ENCODE data around the gene POPDC2. TPM values are rescaled to one million over a fixed set of nuclear protein-coding genes. Genes with fewer than 3 reads are reported as not detected.
"Not testable (repeated sequence)": the region's sequence is repeated elsewhere in the genome, so short reads cannot be mapped to it uniquely, and the experiment has no call there.

The POPDC2 gene
- total and polyA plus RNA-seq, 4 experiments from 2014 or later, result 2.0 to 7.4 (median 5.0) TPM

- no peaks in the 10 kb centered on the region for H3K27me3 Mint-ChIP-seq
- no peaks in the 10 kb centered on the region for H3K36me3 Mint-ChIP-seq
- POLR2A ChIA-PET (ENCODE audit: partially characterized antibody), result no interaction called here
- no peaks in the 10 kb centered on the region for H3K36me3 ChIP-seq (ENCODE audit: insufficient read depth, low read length)
- no peaks in the 10 kb centered on the region for H3K27me3 ChIP-seq (ENCODE audit: insufficient read depth, low read length)
- H3K4me3 Mint-ChIP-seq, result no peak overlapping the region
- H3K4me1 Mint-ChIP-seq, result peaks cover 0 to 6% (median 4%) of the 10 kb centered on the region in 4 donors
- intact Hi-C loops (cut with micrococcal nuclease), result no loop called here
- H3K9me3 Mint-ChIP-seq, result no peaks in the 10 kb centered on the region
- no peak overlapping the region for H3K27ac ChIP-seq (ENCODE audit: low read depth, low read length)
- H3K4me1 ChIP-seq (ENCODE audit: insufficient read depth, low read length), result no peaks in the 10 kb centered on the region
- no peaks in the 10 kb centered on the region for H3K9me3 ChIP-seq (ENCODE audit: control insufficient read depth in 1 of 2, low read length in 2 of 2)
- no peak for DNase-seq
- H3K4me3 ChIP-seq (ENCODE audit: low read length in 2 of 2), result no peak overlapping the region
- H3K27ac Mint-ChIP-seq, result peak overlapping the region in 1 of 7 donors; percentile 32
- CTCF ChIA-PET (ENCODE audit: partially characterized antibody), result interaction anchor here (2.0 kb wide), 1 partner anchor 81 kb away, joined by 9 read pairs; no protein-coding TSS in a partner anchor
Measured at GRCh38 chr3:119599558-119600174, 60.7 kb downstream of the POPDC2 start.

DNA sequence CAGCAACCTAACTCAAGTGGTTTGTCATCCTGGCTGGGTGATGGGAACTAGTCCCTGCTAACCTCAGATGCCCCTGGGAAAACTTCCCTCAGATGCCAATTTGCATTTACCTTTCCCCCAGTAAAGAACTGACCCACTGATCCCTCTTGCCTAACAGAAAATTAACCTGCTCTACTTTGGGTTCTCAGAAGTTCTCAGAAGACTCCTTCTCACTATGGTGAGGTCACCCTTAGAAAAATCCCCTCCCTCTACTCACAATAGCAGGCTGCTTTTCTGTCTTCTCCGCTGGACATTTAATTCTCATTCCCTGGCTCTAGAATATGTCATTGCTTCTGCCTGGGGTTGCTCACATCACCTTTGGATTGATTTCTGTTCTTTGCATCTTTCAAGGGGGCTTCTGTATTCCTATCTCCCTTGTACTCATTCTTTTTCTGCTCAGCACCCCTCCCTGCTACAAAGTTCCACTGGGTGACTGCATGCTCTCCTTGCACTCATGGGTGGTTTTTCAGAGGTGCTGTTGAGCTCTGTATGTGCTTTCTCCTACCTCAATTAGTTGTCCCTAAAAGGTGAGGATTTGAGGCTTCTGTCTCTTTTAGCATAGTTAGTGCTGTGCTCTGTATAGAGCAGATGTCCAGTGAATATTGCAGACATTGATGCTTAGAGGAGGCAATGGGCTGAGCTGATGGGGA, 61.8 kb downstream of the POPDC2 start:
- ChIA-PET CTCF (ENCODE audit: partially characterized antibody) (no interaction called here), POLR2A (ENCODE audit: partially characterized antibody) (no interaction called here)
- Mint-ChIP-seq H3K4me1 (peaks cover 0 to 6% (median 4%) of the 10 kb centered on the region in 4 donors), H3K27ac (no peak overlapping the region), H3K27me3 (no peaks in the 10 kb centered on the region), H3K9me3 (no peaks in the 10 kb centered on the region), H3K4me3 (no peak overlapping the region), H3K36me3 (no peaks in the 10 kb centered on the region)
- intact Hi-C loops (cut with micrococcal nuclease), result no loop called here
- Histone ChIP-seq H3K36me3 (ENCODE audit: insufficient read depth, low read length) (no peaks in the 10 kb centered on the region), H3K27me3 (ENCODE audit: insufficient read depth, low read length) (no peaks in the 10 kb centered on the region), H3K4me1 (ENCODE audit: insufficient read depth, low read length) (no peaks in the 10 kb centered on the region), H3K9me3 (ENCODE audit: control insufficient read depth in 1 of 2, low read length in 2 of 2) (no peaks in the 10 kb centered on the region), H3K27ac (ENCODE audit: low read depth, low read length) (no peak overlapping the region), H3K4me3 (ENCODE audit: low read length in 2 of 2) (no peak overlapping the region)
- DNase-seq, result no peak

DNA sequence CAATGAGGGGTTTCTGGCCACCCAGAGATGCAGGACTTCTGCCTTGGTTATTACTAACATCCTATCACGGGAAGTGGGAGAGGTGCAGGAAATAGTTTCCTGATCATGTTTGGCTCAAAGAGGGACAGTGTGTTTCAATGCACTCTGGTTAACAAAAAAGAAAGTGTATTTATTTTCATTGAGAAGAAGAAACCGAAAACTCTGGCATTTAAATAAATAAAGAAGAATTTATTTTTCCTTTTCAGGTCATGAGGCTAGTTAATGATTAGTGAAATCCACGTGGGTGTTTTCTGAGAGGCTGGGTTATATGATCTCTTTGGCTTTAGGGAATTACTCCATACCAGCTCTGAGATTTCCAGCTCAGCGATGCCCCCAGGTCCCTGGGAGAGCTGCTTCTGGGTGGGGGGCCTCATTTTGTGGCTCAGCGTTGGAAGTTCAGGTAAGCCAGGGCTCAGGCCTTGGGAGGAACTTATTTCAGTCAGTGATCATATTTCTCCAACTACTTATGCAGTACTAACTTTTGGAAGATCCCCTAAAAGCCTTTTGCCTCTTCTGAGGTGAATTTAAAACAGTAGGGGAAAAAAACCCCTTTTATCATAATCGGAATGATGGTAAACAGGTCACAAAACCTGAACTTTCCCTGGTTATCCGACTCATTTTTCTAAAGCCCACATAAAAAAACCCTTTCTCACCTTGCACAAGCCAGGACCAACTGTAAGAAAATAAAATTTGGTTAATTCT, 62.7 kb downstream of the POPDC2 start, which contains the start of gene PLA1A:
Gene PLA1A, plus strand, starts transcription at position 338 of the 741 bp plus-strand sequence. Its CDS starts 29 bp downstream, at position 367.
- intact Hi-C loops (cut with micrococcal nuclease), result no loop called here
- ChIA-PET POLR2A (ENCODE audit: partially characterized antibody) (no interaction called here), CTCF (ENCODE audit: partially characterized antibody) (no interaction called here)
- Histone ChIP-seq H3K36me3 (ENCODE audit: insufficient read depth, low read length) (no peaks in the 10 kb centered on the region), H3K27me3 (ENCODE audit: insufficient read depth, low read length) (no peaks in the 10 kb centered on the region), H3K4me3 (ENCODE audit: low read length in 2 of 2) (no peak within 1 kb of the TSS), H3K4me1 (ENCODE audit: insufficient read depth, low read length) (no peaks in the 10 kb centered on the region), H3K27ac (ENCODE audit: low read depth, low read length) (no peak within 1 kb of the TSS), H3K9me3 (ENCODE audit: control insufficient read depth in 1 of 2, low read length in 2 of 2) (no peaks in the 10 kb centered on the region)
- Mint-ChIP-seq H3K4me3 (no peak within 1 kb of the TSS), H3K27ac (no peak within 1 kb of the TSS), H3K36me3 (no peaks in the 10 kb centered on the region), H3K27me3 (no peaks in the 10 kb centered on the region), H3K9me3 (no peaks in the 10 kb centered on the region), H3K4me1 (peaks cover 0 to 6% (median 4%) of the 10 kb centered on the region in 4 donors)
- DNase-seq, result no peak

DNA sequence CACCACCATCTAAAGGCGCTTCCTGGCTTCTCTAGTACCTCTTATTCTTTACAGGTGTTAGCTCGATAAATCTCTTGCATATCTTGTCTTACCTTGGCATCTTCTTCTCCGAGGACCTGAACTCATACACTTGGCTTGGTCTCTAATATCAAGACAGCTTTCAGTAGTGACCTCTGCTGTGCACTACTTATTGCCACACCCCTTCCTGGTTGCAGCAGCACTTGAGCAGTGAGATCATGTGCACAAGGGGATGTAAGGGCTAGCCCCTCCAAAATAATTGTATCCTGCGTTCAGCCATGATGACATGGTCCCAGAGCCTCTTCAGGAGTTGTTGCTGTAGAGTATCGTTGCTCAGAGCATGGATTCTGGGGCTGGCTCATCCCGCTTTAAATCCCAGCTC, 64.0 kb downstream of the POPDC2 start:
- no peaks in the 10 kb centered on the region for H3K36me3 Mint-ChIP-seq
- H3K27me3 ChIP-seq (ENCODE audit: insufficient read depth, low read length), result no peaks in the 10 kb centered on the region
- H3K9me3 Mint-ChIP-seq, result no peaks in the 10 kb centered on the region
- H3K4me3 Mint-ChIP-seq, result no peak overlapping the region
- ChIA-PET CTCF (ENCODE audit: partially characterized antibody) (no interaction called here), POLR2A (ENCODE audit: partially characterized antibody) (no interaction called here)
- no peak for DNase-seq
- intact Hi-C loops (cut with micrococcal nuclease), result no loop called here
- H3K4me3 ChIP-seq (ENCODE audit: low read length in 2 of 2), result no peak overlapping the region
- no peak overlapping the region for H3K27ac ChIP-seq (ENCODE audit: low read depth, low read length)
- H3K27ac Mint-ChIP-seq, result no peak overlapping the region
- H3K9me3 ChIP-seq (ENCODE audit: control insufficient read depth in 1 of 2, low read length in 2 of 2), result no peaks in the 10 kb centered on the region
- no peaks in the 10 kb centered on the region for H3K36me3 ChIP-seq (ENCODE audit: insufficient read depth, low read length)
- H3K27me3 Mint-ChIP-seq, result no peaks in the 10 kb centered on the region
- no peaks in the 10 kb centered on the region for H3K4me1 ChIP-seq (ENCODE audit: insufficient read depth, low read length)
- H3K4me1 Mint-ChIP-seq, result peaks cover 0 to 6% (median 4%) of the 10 kb centered on the region in 4 donors

GRCh38 chr3:119595639-119596334, 64.6 kb downstream of the POPDC2 start:
- no peak overlapping the region for H3K4me3 Mint-ChIP-seq
- ChIA-PET CTCF (ENCODE audit: partially characterized antibody) (interaction anchor here (0.6 kb wide), 1 partner anchor 44 kb away, joined by 5 read pairs; no protein-coding TSS in a partner anchor), POLR2A (ENCODE audit: partially characterized antibody) (no interaction called here)
- Histone ChIP-seq H3K27ac (ENCODE audit: low read depth, low read length) (no peak overlapping the region), H3K4me3 (ENCODE audit: low read length in 2 of 2) (no peak overlapping the region), H3K36me3 (ENCODE audit: insufficient read depth, low read length) (no peaks in the 10 kb centered on the region), H3K9me3 (ENCODE audit: control insufficient read depth in 1 of 2, low read length in 2 of 2) (no peaks in the 10 kb centered on the region), H3K4me1 (ENCODE audit: insufficient read depth, low read length) (no peaks in the 10 kb centered on the region), H3K27me3 (ENCODE audit: insufficient read depth, low read length) (no peaks in the 10 kb centered on the region)
- peaks cover 0 to 1% (median 0%) of the 10 kb centered on the region in 8 donors for H3K9me3 Mint-ChIP-seq
- no peaks in the 10 kb centered on the region for H3K36me3 Mint-ChIP-seq
- H3K27ac Mint-ChIP-seq, result no peak overlapping the region
- no peaks in the 10 kb centered on the region for H3K27me3 Mint-ChIP-seq
- DNase-seq, result no peak
- H3K4me1 Mint-ChIP-seq, result peaks cover 0 to 3% (median 3%) of the 10 kb centered on the region in 4 donors
- intact Hi-C loops (cut with micrococcal nuclease), result no loop called here

GRCh38 chr3:119594929-119595328, 65.5 kb downstream of the POPDC2 start:
- H3K4me3 Mint-ChIP-seq; H3K27me3 Mint-ChIP-seq; H3K4me3 ChIP-seq (ENCODE audit: low read length in 2 of 2); H3K9me3 Mint-ChIP-seq; H3K9me3 ChIP-seq (ENCODE audit: control insufficient read depth in 1 of 2, low read length in 2 of 2); H3K27ac Mint-ChIP-seq; H3K36me3 ChIP-seq (ENCODE audit: insufficient read depth, low read length); H3K4me1 Mint-ChIP-seq; POLR2A ChIA-PET (ENCODE audit: partially characterized antibody); H3K4me1 ChIP-seq (ENCODE audit: insufficient read depth, low read length); H3K27me3 ChIP-seq (ENCODE audit: insufficient read depth, low read length); H3K27ac ChIP-seq (ENCODE audit: low read depth, low read length); H3K36me3 Mint-ChIP-seq; intact Hi-C loops (cut with micrococcal nuclease); DNase-seq: not testable (repeated sequence)
- CTCF ChIA-PET (ENCODE audit: partially characterized antibody), result interaction anchor here (0.6 kb wide), 1 partner anchor 43 kb away, joined by 5 read pairs; no protein-coding TSS in a partner anchor

DNA sequence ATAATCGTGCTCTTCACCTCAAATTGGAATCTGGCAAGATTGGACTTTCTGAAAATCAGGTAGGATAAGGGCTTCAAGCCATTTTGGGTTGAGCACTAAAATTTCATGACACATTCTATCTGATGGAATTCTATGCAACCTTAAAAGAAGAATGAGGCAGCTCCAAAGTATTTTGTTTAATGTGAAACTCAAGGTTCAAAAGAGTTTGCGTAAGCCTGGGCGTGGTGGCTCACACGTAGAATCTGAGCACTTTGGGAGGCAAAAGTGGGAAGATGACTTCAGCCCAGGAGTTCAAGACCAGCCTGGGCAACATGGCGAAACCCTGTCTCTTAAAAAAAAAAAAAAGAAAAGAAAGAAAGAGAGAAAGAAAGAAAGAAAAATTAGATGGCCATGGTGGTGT, 66.3 kb downstream of the POPDC2 start:
- no peaks in the 10 kb centered on the region for H3K27me3 ChIP-seq (ENCODE audit: insufficient read depth, low read length)
- Mint-ChIP-seq H3K4me3 (no peak overlapping the region), H3K9me3 (peaks cover 0 to 8% (median 0%) of the 10 kb centered on the region in 8 donors), H3K27me3 (peaks cover 0 to 4% of the 10 kb centered on the region in 2 donors), H3K4me1 (peaks cover 0 to 4% (median 2%) of the 10 kb centered on the region in 4 donors), H3K36me3 (peaks cover 0 to 1% of the 10 kb centered on the region in 2 donors), H3K27ac (no peak overlapping the region)
- H3K9me3 ChIP-seq (ENCODE audit: control insufficient read depth in 1 of 2, low read length in 2 of 2), result no peaks in the 10 kb centered on the region
- H3K4me3 ChIP-seq (ENCODE audit: low read length in 2 of 2), result no peak overlapping the region
- H3K4me1 ChIP-seq (ENCODE audit: insufficient read depth, low read length), result no peaks in the 10 kb centered on the region
- intact Hi-C loops (cut with micrococcal nuclease), result no loop called here
- ChIA-PET POLR2A (ENCODE audit: partially characterized antibody) (no interaction called here), CTCF (ENCODE audit: partially characterized antibody) (no interaction called here)
- no peak overlapping the region for H3K27ac ChIP-seq (ENCODE audit: low read depth, low read length)
- no peak for DNase-seq
- no peaks in the 10 kb centered on the region for H3K36me3 ChIP-seq (ENCODE audit: insufficient read depth, low read length)
